GM10248 (cell line): ENCODE data around the gene ARPC3.
"Not testable (repeated sequence)": the region's sequence is repeated elsewhere in the genome, so short reads cannot be mapped to it uniquely, and the experiment has no call there.

Source experiments
- CTCF ChIA-PET: fragments of 300-600 bp; sonication (Branson Sonifier 250); formaldehyde crosslinking; extraction: SDS; loops from one replicate; lab custom pipeline; 2021; ENCODE audit warnings: antibody characterized with exemption; lab: Yijun Ruan, JAX
- POLR2A ChIA-PET: fragments of 350-650 bp; sonication (Branson Sonifier 250); formaldehyde crosslinking; extraction: SDS; loops from one replicate; lab custom pipeline; 2020; ENCODE audit warnings: antibody characterized with exemption; lab: Yijun Ruan, JAX
- DNase-seq: peaks from one replicate; pipeline ENCODE4 v3.0.0; 2012; ENCODE audit errors: extremely low spot score
- CTCF ChIP-seq: IDR thresholded peaks from 2 replicates; pipeline ENCODE4 v1.5.1; 2012; ENCODE audit warnings: mild to moderate bottlenecking, low read depth; ENCODE audit errors: extremely low read depth, missing control alignments, control extremely low read depth

Gene ARPC3

DNA sequence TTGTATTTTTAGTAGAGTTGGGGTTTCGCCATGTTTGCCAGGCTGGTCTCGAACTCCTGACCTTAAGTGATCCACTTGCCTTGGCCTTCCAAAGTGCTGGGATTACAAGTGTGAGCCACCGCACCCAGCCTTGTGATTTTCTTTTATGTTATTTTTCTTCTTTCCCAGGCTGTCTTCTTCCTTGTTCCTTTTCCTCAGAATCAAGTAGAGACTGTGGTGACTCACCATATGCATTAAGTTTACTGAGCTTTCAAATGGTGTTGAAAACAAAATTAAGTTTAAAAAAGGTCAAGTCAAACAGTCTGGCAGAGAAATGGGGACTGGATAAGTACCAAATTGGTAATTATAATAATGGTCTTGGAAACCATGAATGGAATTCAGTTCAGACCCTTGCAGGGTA is 5.7 kb downstream of the ARPC3 start:
- ChIA-PET POLR2A (interaction anchor here (0.6 kb wide), 1 partner anchor 13 kb away, joined by 4 read pairs; no protein-coding TSS in a partner anchor), CTCF (interaction anchor here (5.4 kb wide), 1 partner anchor 13 kb away, joined by 30 read pairs; no protein-coding TSS in a partner anchor)
- DNase-seq, result no peak
- TF ChIP-seq CTCF, result no peak

GRCh38 chr12:110436231-110436630 is 13.9 kb downstream of the ARPC3 start:
- ChIA-PET POLR2A (no interaction called here), CTCF (no interaction called here)
- no peak for TF ChIP-seq CTCF
- no peak for DNase-seq

GRCh38 chr12:110431957-110432587 is 18.1 kb downstream of the ARPC3 start:
- TF ChIP-seq CTCF, result no peak
- ChIA-PET CTCF (interaction anchor here (0.6 to 2.5 kb wide), 76 partner anchors 10 to 579 kb away, joined by 3 to 38 read pairs (median 4); partner anchors contain the start of genes ARPC3, ATP2A2, FAM216A and GPN3), POLR2A (interaction anchor here (0.6 to 0.8 kb wide), 4 partner anchors 18 to 1648 kb away, joined by 3 to 5 read pairs (median 4); partner anchors contain the start of gene ARPC3)
- no peak for DNase-seq

- DNase-seq, result not testable (repeated sequence)
- POLR2A ChIA-PET, result interaction anchor here (0.7 kb wide), 1 partner anchor 276 kb away, joined by 3 read pairs; no protein-coding TSS in a partner anchor
- CTCF ChIA-PET, result interaction anchor here (2.5 kb wide), 1 partner anchor 327 kb away, joined by 38 read pairs; no protein-coding TSS in a partner anchor
Observed at GRCh38 chr12:110429676-110430075, 20.5 kb downstream of the ARPC3 start.

- CTCF ChIA-PET, result interaction anchor here (1.4 kb wide), 2 partner anchors 20 to 173 kb away, joined by 3 to 4 read pairs; no protein-coding TSS in a partner anchor
- no peak for TF ChIP-seq CTCF
- POLR2A ChIA-PET, result interaction anchor here (0.7 kb wide), 1 partner anchor 67 kb away, joined by 4 read pairs; no protein-coding TSS in a partner anchor
Observed at GRCh38 chr12:110426406-110426805, 23.7 kb downstream of the ARPC3 start.

DNA sequence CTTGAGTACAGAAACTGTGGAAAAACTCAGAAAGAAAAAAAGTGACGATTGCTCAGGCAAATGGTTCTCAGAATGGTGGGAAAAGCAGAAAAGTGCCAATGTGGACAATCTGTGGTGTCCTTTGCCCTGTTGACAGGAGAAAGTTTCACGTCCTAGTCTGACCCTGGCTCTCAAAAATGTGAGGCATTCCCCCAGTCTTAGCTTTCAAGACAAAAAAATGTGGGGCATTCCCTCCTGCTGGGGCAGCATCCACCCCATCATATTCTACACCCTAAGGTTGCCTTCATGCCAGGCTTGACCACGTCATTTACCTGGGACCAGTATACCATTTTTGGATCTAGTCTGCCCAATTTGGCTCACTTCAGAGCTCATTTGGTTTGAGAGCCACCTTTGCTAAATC is 25.9 kb downstream of the ARPC3 start:
- TF ChIP-seq CTCF, result no peak
- POLR2A ChIA-PET, result no interaction called here
- no peak for DNase-seq
- CTCF ChIA-PET, result interaction anchor here (1.3 kb wide), 1 partner anchor 13 kb away, joined by 4 read pairs; no protein-coding TSS in a partner anchor

More at GRCh38 chr12:110426406-110426805, 23.7 kb downstream of the ARPC3 start:
- no peak for DNase-seq

DNA sequence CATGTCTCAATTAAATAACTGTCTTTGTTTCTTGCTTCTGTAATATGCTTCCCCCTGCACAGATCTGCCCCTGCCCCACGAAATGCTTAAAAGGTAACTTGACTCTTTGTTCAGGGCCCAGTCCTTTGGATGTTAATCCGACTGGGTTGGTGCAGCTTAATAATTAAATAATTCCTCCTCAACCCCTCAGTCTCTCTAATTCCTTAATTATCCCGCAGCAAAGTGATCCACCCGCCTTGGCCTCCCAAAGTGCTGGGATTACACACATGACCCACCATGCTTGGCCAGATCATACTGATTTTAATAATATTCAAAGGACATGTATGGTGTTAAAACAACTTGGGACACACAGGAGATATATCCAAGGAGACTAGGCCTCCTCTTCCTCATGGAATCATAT is 28.4 kb downstream of the ARPC3 start:
- ChIA-PET CTCF (interaction anchor here (1.9 to 4.1 kb wide), 2 partner anchors 10 to 29 kb away, joined by 4 to 36 read pairs; partner anchors contain the start of gene ARPC3), POLR2A (interaction anchor here (0.5 to 1.2 kb wide), 2 partner anchors 9 to 27 kb away, joined by 4 to 14 read pairs; no protein-coding TSS in a partner anchor)
- DNase-seq, result no peak
- no peak for TF ChIP-seq CTCF
